Measurements from ENCODE around the gene CPTP.
"Not testable (repeated sequence)": the region's sequence is repeated elsewhere in the genome, so short reads cannot be mapped to it uniquely, and the experiment has no call there.

Gene CPTP

GRCh38 chr1:1307261-1307922 is 17.2 kb upstream of the CPTP start:
- no peak for DNase-seq

GRCh38 chr1:1307923-1308755 is 16.5 kb upstream of the CPTP start, which contains the start of the genes ACAP3 and PUSL1:
TSS of gene ACAP3 (minus strand) at chr1:1307930. CDS start at chr1:1307815, 115 bp downstream.
TSS of gene PUSL1 (plus strand) at chr1:1308597. CDS start at chr1:1308644, 47 bp downstream.
- peak; percentile 81 to 98 for DNase-seq

- no peak for DNase-seq
Measured at GRCh38 chr1:1308756-1309250, 15.8 kb upstream of the CPTP start.

- no peak for DNase-seq
Measured at GRCh38 chr1:1309251-1310108, 15.1 kb upstream of the CPTP start.

GRCh38 chr1:1310109-1310385 is 14.6 kb upstream of the CPTP start:
- DNase-seq, result no peak

- no peak for DNase-seq
Measured at GRCh38 chr1:1310476-1311053, 14.0 kb upstream of the CPTP start.

GRCh38 chr1:1311107-1312104 is 13.2 kb upstream of the CPTP start:
- DNase-seq, result no peak

GRCh38 chr1:1312450-1313314 is 11.9 kb upstream of the CPTP start:
- DNase-seq, result no peak

GRCh38 chr1:1313500-1314236 is 10.9 kb upstream of the CPTP start:
- no peak for DNase-seq

GRCh38 chr1:1314237-1314586 is 10.4 kb upstream of the CPTP start:
- no peak for DNase-seq

- no peak for DNase-seq
Measured at GRCh38 chr1:1314678-1315335, 9.8 kb upstream of the CPTP start.

- DNase-seq, result no peak
Measured at GRCh38 chr1:1315435-1315954, 9.1 kb upstream of the CPTP start.

- DNase-seq, result not testable (repeated sequence)
Measured at GRCh38 chr1:1316199-1316598, 8.4 kb upstream of the CPTP start.

GRCh38 chr1:1317420-1317819 is 7.2 kb upstream of the CPTP start:
- no peak for DNase-seq

GRCh38 chr1:1318131-1318652 is 6.4 kb upstream of the CPTP start:
- DNase-seq, result no peak

- DNase-seq, result no peak
Measured at GRCh38 chr1:1318777-1319645, 5.6 kb upstream of the CPTP start.

- DNase-seq, result no peak
Measured at GRCh38 chr1:1319646-1319941, 5.0 kb upstream of the CPTP start.

All from bone marrow (tissue), 2 donors.